Measurements from ENCODE around the gene HIVEP1. TPM values are rescaled to one million over a fixed set of nuclear protein-coding genes. Genes with fewer than 3 reads are reported as not detected.

Gene HIVEP1
- total and polyA plus RNA-seq, 2 of the 13 experiments (the other 11 are each of a cell fraction or from before 2014, with no cell fraction given), result 7.4 to 9.9 TPM

DNA sequence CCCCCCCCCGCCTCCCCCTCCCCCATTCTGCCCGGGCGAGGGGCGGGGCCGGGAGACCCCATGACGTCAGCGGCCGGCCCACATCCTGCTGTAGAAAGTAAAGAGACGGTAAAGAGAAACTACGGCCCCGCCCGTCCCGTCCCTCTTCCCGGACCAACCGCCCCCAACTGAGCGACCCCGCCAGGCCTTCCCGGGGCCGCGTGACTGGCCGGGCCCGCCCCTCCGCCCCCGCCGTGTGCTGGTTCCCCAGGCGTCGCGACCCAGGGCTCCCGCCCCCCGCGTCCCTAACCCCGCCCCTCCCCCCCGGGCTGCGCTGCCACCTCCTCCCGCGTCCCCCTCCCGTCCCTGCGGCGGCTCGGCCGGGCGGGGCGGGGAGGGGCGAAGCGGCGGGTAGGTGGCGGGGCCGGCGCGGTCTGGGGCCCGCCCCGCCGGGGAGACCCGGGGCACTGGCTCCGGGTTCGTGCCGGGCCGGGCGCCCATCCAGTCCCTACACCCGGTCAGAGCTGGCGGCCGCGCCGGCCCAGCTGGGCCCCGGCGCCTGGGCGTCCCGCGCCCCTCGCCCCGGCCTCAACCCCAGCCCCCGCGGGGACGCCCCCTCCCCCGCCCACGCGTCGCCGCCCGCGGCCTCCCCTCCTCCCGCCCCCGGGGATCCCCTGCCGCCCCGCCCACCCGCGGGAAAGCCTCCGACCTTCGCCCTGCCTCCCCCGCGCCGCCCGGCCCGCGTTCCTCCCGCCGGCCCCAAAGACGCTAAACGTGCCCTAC, 655 bp upstream of the HIVEP1 start (continued):
- TF ChIP-seq KMT2B (CRISPR knock-in tag; IDR thresholded peaks at IDR 0.05) (peak; percentile 74; the same call in 1 of the 2 replicates), NONO (IDR thresholded peaks at IDR 0.05) (no peak), NONO (CRISPR knock-in tag; conservative IDR thresholded peaks at IDR 0.05) (0 out of 2 replicates have a peak, but pooled peaks have one; percentile 24), MAX (IDR thresholded peaks at IDR 0.05) (peak; percentile 18), SMYD3 (CRISPR knock-in tag; IDR thresholded peaks at IDR 0.05) (no peak), ZNF124 (CRISPR knock-in tag; IDR thresholded peaks at IDR 0.05) (no peak), HOMEZ (CRISPR knock-in tag; IDR thresholded peaks at IDR 0.05; ENCODE audit: low read depth) (no peak), ZNF740 (CRISPR knock-in tag; IDR thresholded peaks at IDR 0.05) (peak; percentile 77), ETV5 (CRISPR knock-in tag; IDR thresholded peaks at IDR 0.05; ENCODE audit: borderline replicate concordance) (peak; percentile 47; the same call in 1 of the 2 replicates), FOSL2 (CRISPR knock-in tag; IDR thresholded peaks at IDR 0.05) (peak; percentile 45; the same call in 1 of the 2 replicates), TRIM24 (CRISPR knock-in tag; IDR thresholded peaks at IDR 0.05) (no peak), ZNF574 (CRISPR knock-in tag; IDR thresholded peaks at IDR 0.05) (peak; percentile 50; the same call in 1 of the 2 replicates), FUBP1 (CRISPR knock-in tag; IDR thresholded peaks at IDR 0.05; ENCODE audit: borderline replicate concordance) (no peak), ZNF782 (CRISPR knock-in tag; IDR thresholded peaks at IDR 0.05; ENCODE audit: borderline replicate concordance) (no peak)
- TF ChIP-seq, protein P1, sequence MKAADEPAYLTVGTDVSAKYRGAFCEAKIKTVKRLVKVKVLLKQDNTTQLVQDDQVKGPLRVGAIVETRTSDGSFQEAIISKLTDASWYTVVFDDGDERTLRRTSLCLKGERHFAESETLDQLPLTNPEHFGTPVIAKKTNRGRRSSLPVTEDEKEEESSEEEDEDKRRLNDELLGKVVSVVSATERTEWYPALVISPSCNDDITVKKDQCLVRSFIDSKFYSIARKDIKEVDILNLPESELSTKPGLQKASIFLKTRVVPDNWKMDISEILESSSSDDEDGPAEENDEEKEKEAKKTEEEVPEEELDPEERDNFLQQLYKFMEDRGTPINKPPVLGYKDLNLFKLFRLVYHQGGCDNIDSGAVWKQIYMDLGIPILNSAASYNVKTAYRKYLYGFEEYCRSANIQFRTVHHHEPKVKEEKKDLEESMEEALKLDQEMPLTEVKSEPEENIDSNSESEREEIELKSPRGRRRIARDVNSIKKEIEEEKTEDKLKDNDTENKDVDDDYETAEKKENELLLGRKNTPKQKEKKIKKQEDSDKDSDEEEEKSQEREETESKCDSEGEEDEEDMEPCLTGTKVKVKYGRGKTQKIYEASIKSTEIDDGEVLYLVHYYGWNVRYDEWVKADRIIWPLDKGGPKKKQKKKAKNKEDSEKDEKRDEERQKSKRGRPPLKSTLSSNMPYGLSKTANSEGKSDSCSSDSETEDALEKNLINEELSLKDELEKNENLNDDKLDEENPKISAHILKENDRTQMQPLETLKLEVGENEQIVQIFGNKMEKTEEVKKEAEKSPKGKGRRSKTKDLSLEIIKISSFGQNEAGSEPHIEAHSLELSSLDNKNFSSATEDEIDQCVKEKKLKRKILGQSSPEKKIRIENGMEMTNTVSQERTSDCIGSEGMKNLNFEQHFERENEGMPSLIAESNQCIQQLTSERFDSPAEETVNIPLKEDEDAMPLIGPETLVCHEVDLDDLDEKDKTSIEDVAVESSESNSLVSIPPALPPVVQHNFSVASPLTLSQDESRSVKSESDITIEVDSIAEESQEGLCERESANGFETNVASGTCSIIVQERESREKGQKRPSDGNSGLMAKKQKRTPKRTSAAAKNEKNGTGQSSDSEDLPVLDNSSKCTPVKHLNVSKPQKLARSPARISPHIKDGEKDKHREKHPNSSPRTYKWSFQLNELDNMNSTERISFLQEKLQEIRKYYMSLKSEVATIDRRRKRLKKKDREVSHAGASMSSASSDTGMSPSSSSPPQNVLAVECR (CRISPR knock-in tag; IDR thresholded peaks at IDR 0.05; ENCODE audit: borderline replicate concordance), result peak; percentile 78; the same call in 1 of the 2 replicates

Data from HepG2 (cell line).